G401.6 (cell line): ENCODE results near the gene IQCN.

ENCODE experiments used
- FAIRE-seq: peaks from 2 replicates; lab custom pipeline; 2012; peaks lifted over from hg19 to GRCh38; lab: Jason Lieb, UNC

Gene IQCN

DNA sequence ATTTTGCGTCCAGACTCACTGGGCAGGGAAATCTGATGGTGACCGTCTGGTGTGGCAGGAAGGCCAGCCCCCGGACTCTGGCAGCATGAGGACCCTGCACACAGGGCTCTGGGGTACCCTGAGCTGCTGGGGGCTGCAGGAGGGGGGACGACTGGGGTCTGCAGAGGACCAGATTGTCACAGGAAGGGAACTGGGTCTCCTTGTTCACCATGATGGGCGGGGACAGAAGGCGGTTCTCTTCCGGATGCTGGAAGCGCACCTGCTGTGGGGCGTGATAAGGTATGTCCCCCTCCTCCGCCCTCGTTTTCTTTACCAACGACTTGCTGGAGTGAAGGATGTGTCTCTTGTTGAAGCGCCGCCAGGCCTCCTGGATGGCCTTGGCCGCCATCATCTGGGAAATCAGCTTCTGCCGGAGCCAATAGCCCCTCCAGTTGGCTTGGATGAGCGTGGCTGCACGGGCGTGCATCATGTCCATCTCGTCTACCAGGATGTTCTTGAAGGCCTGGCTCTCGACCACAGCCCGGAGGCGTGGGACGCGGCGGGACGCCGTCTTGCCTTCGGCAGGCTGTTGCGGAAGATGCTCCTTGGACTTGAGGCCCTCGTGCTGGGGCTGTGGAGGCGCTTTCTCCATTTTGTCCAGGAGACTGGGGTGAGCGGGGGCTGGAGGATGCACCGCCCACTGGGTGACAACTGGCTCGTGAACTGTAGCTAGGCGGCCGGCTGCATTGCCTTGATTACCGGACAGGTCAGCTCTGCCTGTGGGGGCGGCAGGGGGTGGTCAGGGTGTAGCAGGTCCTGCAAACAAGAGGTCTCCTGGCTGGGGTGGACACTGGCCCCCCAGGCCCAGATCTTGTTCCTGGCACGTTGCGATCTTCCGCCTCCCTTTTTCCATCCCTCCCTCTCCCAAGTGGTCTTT lies 7.2 kb downstream of the IQCN start:
- FAIRE-seq = no peak

- no peak for FAIRE-seq
These were observed 8.7 kb downstream of the IQCN start for GRCh38 chr19:18265582-18265981.

DNA sequence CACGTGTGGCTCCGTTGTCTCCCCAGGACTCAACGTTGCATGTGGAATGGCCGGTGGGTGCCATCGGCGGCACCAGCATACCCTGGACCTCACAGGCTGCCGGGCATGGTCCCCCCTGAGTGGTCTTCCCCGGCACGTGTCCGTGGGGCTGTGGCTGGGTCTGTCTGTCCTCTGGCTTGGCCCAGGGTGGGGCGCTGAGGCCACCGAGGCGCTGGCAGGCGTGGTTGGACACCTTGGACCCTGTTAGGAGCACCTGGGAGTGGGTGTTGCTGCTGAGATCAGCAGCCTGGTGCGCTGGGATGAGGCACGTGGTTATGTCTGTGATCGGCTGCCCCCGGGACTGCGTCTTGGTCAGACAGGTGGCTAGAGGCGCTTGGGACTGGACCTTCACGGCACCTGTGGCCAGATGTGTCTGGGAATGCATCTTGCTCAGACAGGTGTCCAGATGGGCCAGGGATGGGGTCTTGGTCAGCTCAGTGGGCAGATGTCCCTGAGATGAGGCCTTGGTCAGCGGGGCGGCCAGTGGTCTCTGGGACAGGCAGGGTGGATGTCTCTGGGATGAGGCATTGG lies 9.2 kb downstream of the IQCN start:
- FAIRE-seq = no peak

GRCh38 chr19:18264137-18264854 lies 10.0 kb downstream of the IQCN start:
- FAIRE-seq = no peak

DNA sequence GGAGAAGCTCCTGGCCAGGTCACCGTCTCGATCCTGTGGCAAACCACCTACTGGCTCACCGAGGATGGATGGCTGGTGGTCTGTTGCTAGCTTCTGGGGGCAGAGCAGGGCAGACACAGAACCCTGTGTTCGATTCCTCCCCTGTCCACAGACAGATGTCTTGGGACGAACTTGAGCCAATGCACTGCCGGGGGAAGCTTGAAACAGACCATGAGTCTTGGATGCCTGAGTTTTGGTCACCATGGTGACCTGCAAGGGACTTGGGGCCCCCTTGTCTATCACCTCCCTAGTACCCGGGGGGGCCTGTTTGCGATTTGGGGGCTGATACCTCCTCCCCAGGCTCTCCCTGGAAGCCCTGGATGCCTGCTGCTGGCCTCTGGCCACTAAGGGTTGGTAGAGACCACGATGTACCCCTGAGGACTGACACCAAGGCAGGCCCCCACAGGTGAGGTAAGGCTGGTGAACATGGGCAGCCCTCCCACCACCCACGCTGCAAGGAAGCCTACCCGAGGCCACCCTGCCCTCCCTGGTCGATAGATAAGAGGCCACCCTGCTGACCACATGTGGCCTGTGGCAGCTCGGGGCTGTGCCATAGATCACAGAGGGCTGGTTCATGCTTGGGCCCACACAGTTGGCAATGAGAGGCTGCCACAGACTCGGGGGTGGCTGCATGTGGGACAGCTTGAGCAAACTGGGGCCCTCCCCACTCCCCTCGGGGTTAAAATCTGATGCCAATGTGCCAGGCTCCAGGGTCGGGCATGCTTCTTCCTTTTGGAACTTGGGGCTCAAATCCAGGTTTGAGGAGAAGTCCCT lies 10.7 kb downstream of the IQCN start:
- no peak for FAIRE-seq

DNA sequence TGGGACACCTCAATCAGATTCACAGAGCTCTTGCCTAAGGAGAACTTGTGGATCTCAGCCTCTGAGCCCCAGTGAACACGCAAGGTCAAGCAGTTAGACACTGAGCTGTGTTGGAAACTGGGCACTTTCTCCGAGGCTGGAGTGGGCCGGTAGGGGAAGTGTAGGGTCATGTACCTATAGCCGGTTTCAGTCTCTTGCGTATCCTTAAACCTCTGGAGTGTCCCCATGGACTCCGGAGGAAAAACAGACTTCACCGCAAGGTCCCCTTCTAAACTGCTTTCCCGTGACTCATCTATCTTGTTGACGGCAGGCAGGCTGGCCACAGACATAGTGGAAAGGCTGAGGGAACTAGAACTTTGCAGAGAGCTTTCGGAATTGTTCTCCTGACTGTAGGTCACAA lies 11.3 kb downstream of the IQCN start:
- no peak for FAIRE-seq

DNA sequence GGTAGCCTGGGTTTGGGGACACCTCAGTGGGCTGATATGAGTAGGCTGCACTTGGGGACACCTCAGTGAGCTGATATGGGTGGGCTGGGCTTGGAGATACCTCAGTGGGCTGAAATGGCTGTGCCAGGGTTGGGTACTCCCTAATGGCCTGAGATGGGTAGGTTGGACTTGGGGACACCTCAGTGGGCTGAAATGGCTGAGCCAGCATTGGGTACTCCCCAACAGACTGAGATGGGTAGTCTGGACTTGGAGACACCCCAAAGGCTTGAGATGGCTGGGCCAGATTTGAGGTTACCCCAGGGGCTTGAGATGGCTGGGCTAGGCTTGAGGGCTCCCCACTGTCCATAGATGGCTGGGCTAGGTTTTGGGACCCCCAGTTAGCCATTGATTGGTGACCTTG lies 12.1 kb downstream of the IQCN start:
- FAIRE-seq = no peak

GRCh38 chr19:18261474-18261873 lies 12.8 kb downstream of the IQCN start:
- no peak for FAIRE-seq

- no peak for FAIRE-seq
These were observed 14.4 kb downstream of the IQCN start for GRCh38 chr19:18259893-18260292.

DNA sequence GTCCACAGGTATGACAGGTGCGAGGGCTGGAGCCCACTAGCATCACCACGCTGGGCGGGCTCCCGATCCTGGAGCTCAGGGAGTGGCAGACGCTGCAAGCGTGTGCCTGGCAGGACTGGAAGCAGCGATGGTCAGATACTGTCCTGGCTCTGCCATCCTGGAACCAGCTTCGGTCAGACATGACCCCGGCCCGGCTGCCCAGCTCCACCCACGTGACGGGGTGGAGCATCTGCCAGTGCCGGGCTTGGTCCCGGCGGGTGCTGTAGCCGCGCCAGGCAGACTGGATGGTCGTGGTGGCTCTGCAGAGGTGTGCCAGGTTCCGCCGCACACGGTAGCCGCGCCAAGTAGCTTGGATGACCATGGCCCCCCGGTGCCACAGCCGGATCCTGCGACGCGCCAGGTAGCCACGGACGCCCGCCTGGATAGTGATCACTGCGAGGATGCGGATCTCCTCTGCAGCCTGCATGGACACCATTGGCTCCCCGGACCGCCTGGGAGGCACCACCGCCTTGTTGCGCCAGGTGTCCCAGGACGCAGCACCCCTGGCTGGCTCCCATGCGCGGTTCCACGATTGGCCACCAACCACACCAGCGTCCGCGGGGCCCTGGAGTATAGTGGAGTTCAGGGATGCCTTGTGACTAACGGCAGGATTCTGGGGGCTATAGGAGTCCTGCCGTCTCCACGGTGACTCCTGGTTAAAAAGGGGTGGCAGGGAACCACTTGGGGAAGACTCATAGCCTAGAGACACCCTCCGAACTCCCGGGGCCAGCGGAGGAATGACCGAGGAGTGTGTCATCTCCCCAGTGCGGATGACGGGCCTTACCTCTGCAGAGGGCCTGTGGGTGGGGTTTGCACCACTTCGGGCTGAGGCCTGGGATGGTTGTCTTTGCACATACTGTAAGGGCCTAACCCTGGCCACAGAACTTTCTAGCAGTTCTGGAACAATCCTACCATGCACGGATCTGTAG lies 16.5 kb downstream of the IQCN start:
- no peak for FAIRE-seq

- FAIRE-seq = no peak
These were observed 19.4 kb downstream of the IQCN start for GRCh38 chr19:18254546-18255503.

- FAIRE-seq = no peak
These were observed 20.5 kb downstream of the IQCN start for GRCh38 chr19:18253716-18254115.

DNA sequence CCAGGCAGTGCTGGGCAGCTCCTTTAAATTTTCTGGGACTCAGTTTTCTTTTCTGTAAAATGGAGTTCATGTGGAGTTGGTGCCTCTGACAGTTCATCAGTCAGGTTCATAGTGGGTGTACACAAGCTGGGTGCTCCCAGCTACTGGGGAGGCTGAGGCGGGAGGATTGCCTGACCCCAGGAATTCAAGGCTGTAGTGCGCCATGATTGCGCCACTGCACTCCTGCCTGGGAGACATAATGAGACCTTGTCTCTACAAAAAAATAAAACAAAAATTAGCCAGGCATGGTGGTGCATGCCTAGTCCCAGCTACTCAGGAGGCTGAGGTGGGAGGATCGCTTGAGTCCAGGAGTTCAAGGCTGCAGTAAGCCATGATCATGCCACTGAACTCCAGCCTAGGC lies 21.1 kb downstream of the IQCN start:
- FAIRE-seq = no peak

GRCh38 chr19:18252370-18252717 lies 21.9 kb downstream of the IQCN start:
- no peak for FAIRE-seq

- peak; percentile 73 for FAIRE-seq
These were observed 22.5 kb downstream of the IQCN start for GRCh38 chr19:18251587-18252369.

GRCh38 chr19:18249834-18250233 lies 24.4 kb downstream of the IQCN start:
- FAIRE-seq = no peak

DNA sequence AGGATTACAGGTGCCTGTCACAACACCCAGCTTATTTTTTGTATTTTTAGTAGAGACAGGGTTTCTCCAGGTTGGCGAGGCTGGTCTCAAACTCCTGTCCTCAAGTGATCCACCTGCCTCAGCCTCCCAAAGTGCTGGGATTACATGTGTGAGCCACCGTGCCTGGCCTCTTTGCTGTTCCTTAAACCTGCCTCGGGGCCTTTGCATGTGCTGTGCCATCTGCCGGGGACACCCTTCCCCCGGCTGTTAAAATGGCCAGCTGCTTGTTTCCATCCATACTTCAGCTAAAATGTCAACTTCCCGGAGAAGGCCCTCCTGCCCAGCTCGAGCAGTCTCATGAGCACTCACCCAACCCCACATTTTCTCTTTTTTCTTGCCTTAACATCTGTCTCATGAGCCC lies 29.0 kb downstream of the IQCN start:
- no peak for FAIRE-seq

DNA sequence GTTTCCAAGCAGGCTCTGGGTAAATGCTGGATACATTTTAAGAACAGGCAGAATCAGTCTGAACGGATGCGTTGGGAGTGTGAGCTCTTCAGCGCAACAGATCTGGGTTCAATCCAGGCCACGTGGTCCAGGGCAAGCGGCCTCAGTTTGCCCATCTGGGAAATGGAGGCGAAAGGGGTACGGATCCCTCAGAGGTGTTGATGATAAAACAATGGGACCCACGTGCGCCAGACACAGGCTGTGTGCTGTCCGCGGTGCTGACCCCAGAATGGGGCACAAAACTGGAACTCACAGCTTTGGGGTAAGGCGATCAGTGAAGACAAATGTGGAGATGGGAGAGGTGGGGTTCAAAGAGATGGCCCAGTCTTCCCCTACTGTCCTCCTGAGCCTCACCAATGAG lies 34.9 kb downstream of the IQCN start:
- FAIRE-seq = no peak

DNA sequence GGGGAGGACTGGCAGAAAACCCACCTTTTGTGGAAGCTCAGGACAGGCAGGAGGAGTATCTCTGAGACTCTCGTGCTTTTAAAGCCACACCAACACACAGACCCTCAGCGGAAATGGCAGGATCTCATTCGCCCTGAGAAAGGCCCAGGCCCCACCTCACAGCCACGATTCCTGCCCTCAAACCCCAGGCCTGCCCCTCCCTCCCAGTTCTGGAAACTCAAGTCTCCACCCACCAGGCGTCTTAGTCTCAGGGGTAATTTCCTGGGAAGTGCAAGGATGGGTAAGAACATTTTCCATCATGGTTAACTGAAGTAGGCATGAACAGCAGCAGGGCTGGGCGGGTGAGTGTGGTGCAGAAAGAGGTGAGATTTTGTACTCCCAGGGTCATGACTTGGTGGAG lies 40.1 kb downstream of the IQCN start:
- FAIRE-seq = no peak
